HepG2 (cell line): Measurements from ENCODE around the gene TCEANC2. TPM values are rescaled to one million over a fixed set of nuclear protein-coding genes. Genes with fewer than 3 reads are reported as not detected.

Experiments used
- CBX1 ChIP-seq: IDR thresholded peaks from one replicate; pipeline ENCODE4 v1.6.1; 2016; ENCODE audit warnings: antibody characterized with exemption, low read depth
- EEA1 ChIP-seq: sonication (generic); formaldehyde crosslinking; IDR thresholded peaks from 2 replicates; pipeline ENCODE4 v1.5.1; 2020; ENCODE audit warnings: mild to moderate bottlenecking, missing genetic modification reagents, borderline replicate concordance
- ISL2 ChIP-seq: sonication (generic); formaldehyde crosslinking; IDR thresholded peaks from 2 replicates; pipeline ENCODE4 v1.5.0; 2020; ENCODE audit warnings: missing genetic modification reagents
- MED1 ChIP-seq: sonication (generic); formaldehyde crosslinking; IDR thresholded peaks from 2 replicates; pipeline ENCODE4 v1.4.0; 2020; ENCODE audit warnings: missing genetic modification reagents
- MEF2D ChIP-seq: sonication (generic); formaldehyde crosslinking; IDR thresholded peaks from 2 replicates; pipeline ENCODE4 v1.5.1; 2020; ENCODE audit warnings: mild to moderate bottlenecking, missing genetic modification reagents
- NCOA2 ChIP-seq: sonication (generic); formaldehyde crosslinking; IDR thresholded peaks from 2 replicates; pipeline ENCODE4 v1.8.0; 2022; ENCODE audit warnings: inconsistent platforms
- NFIB ChIP-seq: sonication (generic); formaldehyde crosslinking; IDR thresholded peaks from 2 replicates; pipeline ENCODE4 v1.9.0; 2021; ENCODE audit warnings: missing genetic modification reagents, mild to moderate bottlenecking, borderline replicate concordance
- PBX3 ChIP-seq: sonication (generic); formaldehyde crosslinking; IDR thresholded peaks from 2 replicates; pipeline ENCODE4 v1.8.1; 2023; ENCODE audit warnings: missing genetic modification reagents, inconsistent platforms, borderline replicate concordance
- PCBP1 ChIP-seq: fragments of 200-400 bp; formaldehyde crosslinking; IDR thresholded peaks from 2 replicates; pipeline ENCODE4 v1.6.1; 2017; ENCODE audit warnings: mild to moderate bottlenecking, low read depth, low read length, borderline replicate concordance
- POLR2A ChIP-seq, 2 experiments: IDR thresholded peaks; 2 replicates each; pipeline ENCODE4 v1.6.1; 2011; ENCODE audit warnings: low read depth in 2 of 2, low read length in 2 of 2, mild to moderate bottlenecking in 1 of 2, moderate library complexity in 1 of 2; ENCODE audit not compliant: insufficient read depth in 1 of 2
- TRIM22 ChIP-seq: fragments of 450-650 bp; IDR thresholded peaks from 2 replicates; pipeline ENCODE4 v1.6.1; 2017
- TSC22D2 ChIP-seq: sonication (generic); formaldehyde crosslinking; IDR thresholded peaks from 2 replicates; pipeline ENCODE4 v1.5.1; 2020; ENCODE audit warnings: missing genetic modification reagents, mild to moderate bottlenecking, borderline replicate concordance
- ZBTB21 ChIP-seq: sonication (generic); formaldehyde crosslinking; IDR thresholded peaks from 2 replicates; pipeline ENCODE4 v1.4.0; 2020; ENCODE audit warnings: missing genetic modification reagents
- ZC3H13 ChIP-seq: sonication (generic); formaldehyde crosslinking; IDR thresholded peaks from 2 replicates; pipeline ENCODE4 v1.8.1; 2023; ENCODE audit warnings: mild to moderate bottlenecking, missing genetic modification reagents, moderate library complexity
- ZFP62 ChIP-seq: sonication (generic); formaldehyde crosslinking; IDR thresholded peaks from 2 replicates; pipeline ENCODE4 v1.4.0; 2020; ENCODE audit warnings: missing genetic modification reagents
- ZNF138 ChIP-seq: sonication (generic); formaldehyde crosslinking; IDR thresholded peaks from 2 replicates; pipeline ENCODE4 v1.5.0; 2020; ENCODE audit warnings: mild to moderate bottlenecking, low read depth, missing genetic modification reagents
- ZNF230 ChIP-seq: sonication (generic); formaldehyde crosslinking; IDR thresholded peaks from 2 replicates; pipeline ENCODE4 v1.4.0; 2020; ENCODE audit warnings: mild to moderate bottlenecking, missing genetic modification reagents
- ZNF331 ChIP-seq: sonication (generic); formaldehyde crosslinking; IDR thresholded peaks from 2 replicates; pipeline ENCODE4 v1.4.0; 2020; ENCODE audit warnings: missing genetic modification reagents
- ZNF687 ChIP-seq: sonication (generic); formaldehyde crosslinking; IDR thresholded peaks from 2 replicates; pipeline ENCODE4 v1.5.1; 2020; ENCODE audit warnings: mild to moderate bottlenecking, missing genetic modification reagents, moderate library complexity
- ZNF766 ChIP-seq: sonication (generic); formaldehyde crosslinking; IDR thresholded peaks from 2 replicates; pipeline ENCODE4 v1.5.0; 2020; ENCODE audit warnings: missing genetic modification reagents, borderline replicate concordance
- polyA plus RNA-seq, 8 experiments: library from polyadenylated mRNA; depleted of rRNA in 3 of 8; stranded (reverse) in 7 of 8; unstranded in 1 of 8; fragments of >200 nt; fragmentation: Illumina TruSeq in 4 of 8; extraction: Trizol in 4 of 8; gene quantifications; 2 replicates each; pipeline versions ENCODE4 v1.2.1 to v1.2.3, GENCODE V29; 2011 to 2016; ENCODE audit warnings: low read depth in 4 of 8, missing spikeins in 1 of 8, mixed read lengths in 1 of 8; ENCODE audit not compliant: insufficient read depth in 1 of 8
- total RNA-seq, 5 experiments: library from RNA; depleted of rRNA; stranded (reverse); fragments of >200 nt; fragmentation: Illumina TruSeq; extraction: Trizol; gene quantifications; 2 replicates each; pipeline ENCODE4 v1.2.3, GENCODE V29; 2016; ENCODE audit warnings: low read depth in 1 of 5
- TF ChIP-seq, protein P1 (sequence below): sonication (generic); formaldehyde crosslinking; IDR thresholded peaks from 2 replicates; pipeline ENCODE4 v1.4.0; 2020; ENCODE audit warnings: missing genetic modification reagents, borderline replicate concordance

Gene TCEANC2
- total and polyA plus RNA-seq, 2 of the 13 experiments (the other 11 are each of a cell fraction or from before 2014, with no cell fraction given), result 3.8 to 5.0 TPM

DNA sequence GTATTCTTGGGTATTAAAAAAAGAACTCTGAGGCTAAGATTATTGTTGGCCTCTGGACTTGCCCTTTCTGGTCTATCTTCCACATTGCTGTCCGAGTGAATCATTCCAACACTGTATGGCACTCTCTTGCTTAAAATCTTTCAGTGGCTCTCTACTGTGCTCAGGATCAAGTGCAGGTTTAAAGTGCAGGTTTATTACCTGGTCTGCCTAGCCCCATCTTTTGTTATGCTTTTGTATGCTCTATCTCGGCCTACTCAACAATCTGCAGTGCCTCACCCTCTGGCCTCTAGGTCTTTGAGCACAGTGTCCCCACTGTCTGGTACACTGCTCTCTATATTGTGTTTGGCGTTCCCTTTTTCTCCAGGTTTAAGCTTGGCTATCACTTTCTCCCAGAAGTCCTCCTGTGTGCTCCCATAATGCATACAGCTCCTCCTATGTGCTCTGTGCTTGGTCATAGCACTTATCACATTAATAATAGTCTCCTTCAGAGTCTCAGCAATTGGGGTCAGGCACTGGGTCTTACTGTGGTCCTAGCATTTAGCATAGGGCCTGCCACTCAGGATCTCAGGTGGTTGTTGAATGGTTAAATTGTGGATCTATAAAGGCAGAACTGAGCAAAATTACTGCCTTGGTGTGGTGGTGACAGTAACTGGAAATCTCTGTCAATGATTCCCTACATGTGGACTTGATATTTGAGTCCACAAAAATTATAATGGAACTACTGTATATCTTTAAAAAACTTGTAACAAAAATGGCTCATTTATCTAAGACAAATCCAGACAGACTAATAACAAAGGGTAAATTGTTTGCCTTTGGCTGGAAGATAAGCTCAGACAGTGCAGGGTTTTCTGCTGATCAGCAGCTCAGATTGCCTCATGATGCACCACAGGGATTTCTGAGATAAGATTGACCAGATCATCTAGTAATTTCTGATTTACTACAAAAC, 24.8 kb upstream of the TCEANC2 start (continued):
- TF ChIP-seq ZNF766 (no peak), MED1 (0 out of 2 replicates have a peak, but pooled peaks have one; percentile 19), ZNF687 (CRISPR knock-in tag) (no peak), NFIB (CRISPR knock-in tag) (no peak), ZNF230 (CRISPR knock-in tag) (no peak), POLR2A (IDR thresholded peaks at IDR 0.05; ENCODE audit: insufficient read depth in 1 of 2, low read depth in 2 of 2, low read length in 2 of 2) (no peak), ZNF331 (CRISPR knock-in tag) (peak; percentile 79), ZFP62 (CRISPR knock-in tag) (no peak), MEF2D (no peak), PCBP1 (no peak), ZNF138 (CRISPR knock-in tag) (no peak), TSC22D2 (no peak), PBX3 (CRISPR knock-in tag) (no peak), ZBTB21 (CRISPR knock-in tag) (no peak), ZC3H13 (CRISPR knock-in tag) (0 out of 2 replicates have a peak, but pooled peaks have one; percentile 29), EEA1 (CRISPR knock-in tag) (no peak), CBX1 (no peak), ISL2 (0 out of 2 replicates have a peak, but pooled peaks have one; percentile 45), TRIM22 (no peak), NCOA2 (peak; percentile 31)
- TF ChIP-seq, protein P1, sequence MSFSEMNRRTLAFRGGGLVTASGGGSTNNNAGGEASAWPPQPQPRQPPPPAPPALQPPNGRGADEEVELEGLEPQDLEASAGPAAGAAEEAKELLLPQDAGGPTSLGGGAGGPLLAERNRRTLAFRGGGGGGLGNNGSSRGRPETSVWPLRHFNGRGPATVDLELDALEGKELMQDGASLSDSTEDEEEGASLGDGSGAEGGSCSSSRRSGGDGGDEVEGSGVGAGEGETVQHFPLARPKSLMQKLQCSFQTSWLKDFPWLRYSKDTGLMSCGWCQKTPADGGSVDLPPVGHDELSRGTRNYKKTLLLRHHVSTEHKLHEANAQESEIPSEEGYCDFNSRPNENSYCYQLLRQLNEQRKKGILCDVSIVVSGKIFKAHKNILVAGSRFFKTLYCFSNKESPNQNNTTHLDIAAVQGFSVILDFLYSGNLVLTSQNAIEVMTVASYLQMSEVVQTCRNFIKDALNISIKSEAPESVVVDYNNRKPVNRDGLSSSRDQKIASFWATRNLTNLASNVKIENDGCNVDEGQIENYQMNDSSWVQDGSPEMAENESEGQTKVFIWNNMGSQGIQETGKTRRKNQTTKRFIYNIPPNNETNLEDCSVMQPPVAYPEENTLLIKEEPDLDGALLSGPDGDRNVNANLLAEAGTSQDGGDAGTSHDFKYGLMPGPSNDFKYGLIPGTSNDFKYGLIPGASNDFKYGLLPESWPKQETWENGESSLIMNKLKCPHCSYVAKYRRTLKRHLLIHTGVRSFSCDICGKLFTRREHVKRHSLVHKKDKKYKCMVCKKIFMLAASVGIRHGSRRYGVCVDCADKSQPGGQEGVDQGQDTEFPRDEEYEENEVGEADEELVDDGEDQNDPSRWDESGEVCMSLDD (CRISPR knock-in tag), result no peak
